Progenitor cell of endocrine pancreas (in vitro differentiated cells): ENCODE data around the gene GTF3C1. TPM values are rescaled to one million over a fixed set of nuclear protein-coding genes. Genes with fewer than 3 reads are reported as not detected.
"Not testable (repeated sequence)": the region's sequence is repeated elsewhere in the genome, so short reads cannot be mapped to it uniquely, and the experiment has no call there.

Experiments
- DNase-seq: peaks from one replicate; pipeline ENCODE4 v3.0.0; 2021; ENCODE audit warnings: low spot score; ENCODE audit not compliant: unreplicated experiment
- H3K27ac Mint-ChIP-seq: 2 replicates; pipeline ENCODE4 v1.8.0; 2021; ENCODE audit warnings: mild to moderate bottlenecking, moderate library complexity, mixed read lengths
- H3K27me3 Mint-ChIP-seq: 2 replicates; pipeline ENCODE4 v1.8.0; 2021; ENCODE audit warnings: mixed read lengths
- H3K36me3 Mint-ChIP-seq: 2 replicates; pipeline ENCODE4 v1.8.0; 2022; ENCODE audit warnings: mixed read lengths; ENCODE audit not compliant: insufficient read depth
- H3K4me1 Mint-ChIP-seq: 2 replicates; pipeline ENCODE4 v1.8.0; 2021; ENCODE audit warnings: low read depth, mixed read lengths
- H3K4me3 Mint-ChIP-seq: 2 replicates; pipeline ENCODE4 v1.8.0; 2021; ENCODE audit warnings: low read depth, mild to moderate bottlenecking, moderate library complexity, mixed read lengths
- H3K9me3 Mint-ChIP-seq: 2 replicates; pipeline ENCODE4 v1.8.0; 2021; ENCODE audit warnings: low read depth, mixed read lengths
- CTCF ChIP-seq: fragments of 200-600 bp; sonication (generic); IDR thresholded peaks from one replicate; pipeline ENCODE4 v1.5.0; 2021; ENCODE audit warnings: antibody characterized with exemption, mild to moderate bottlenecking; ENCODE audit not compliant: unreplicated experiment
- total RNA-seq: library from RNA; stranded (reverse); gene quantifications from 2 replicates; pipeline ENCODE4 v1.2.1, GENCODE V29; 2021

The GTF3C1 gene
- total RNA-seq, 1 donor from 2014 or later, result 106 TPM

- Mint-ChIP-seq H3K9me3 (no peaks in the 10 kb centered on the region), H3K27me3 (no peaks in the 10 kb centered on the region), H3K27ac (no peak overlapping the region), H3K36me3 (peaks cover 3% of the 10 kb centered on the region), H3K4me1 (no peaks in the 10 kb centered on the region), H3K4me3 (no peak overlapping the region)
- no peak for TF ChIP-seq CTCF
- no peak for DNase-seq
Observed at GRCh38 chr16:27572711-27573110, 23.0 kb upstream of the GTF3C1 start.

- H3K4me1 Mint-ChIP-seq, result no peaks in the 10 kb centered on the region
- no peaks in the 10 kb centered on the region for H3K9me3 Mint-ChIP-seq
- peaks cover 1% of the 10 kb centered on the region for H3K36me3 Mint-ChIP-seq
- no peak overlapping the region for H3K27ac Mint-ChIP-seq
- no peak for DNase-seq
- no peak for TF ChIP-seq CTCF
- H3K4me3 Mint-ChIP-seq, result no peak overlapping the region
- H3K27me3 Mint-ChIP-seq, result no peaks in the 10 kb centered on the region
Observed at GRCh38 chr16:27571433-27572326, 22.0 kb upstream of the GTF3C1 start.

GRCh38 chr16:27570986-27571385, 21.3 kb upstream of the GTF3C1 start:
- H3K27me3 Mint-ChIP-seq, DNase-seq, H3K36me3 Mint-ChIP-seq, H3K27ac Mint-ChIP-seq, H3K9me3 Mint-ChIP-seq, H3K4me1 Mint-ChIP-seq, H3K4me3 Mint-ChIP-seq: not testable (repeated sequence)

- no peak for DNase-seq
- Mint-ChIP-seq H3K27ac (no peak overlapping the region), H3K9me3 (no peaks in the 10 kb centered on the region), H3K4me3 (no peak overlapping the region), H3K27me3 (no peaks in the 10 kb centered on the region), H3K36me3 (no peaks in the 10 kb centered on the region), H3K4me1 (no peaks in the 10 kb centered on the region)
- TF ChIP-seq CTCF, result no peak
Observed at GRCh38 chr16:27568077-27568476, 18.4 kb upstream of the GTF3C1 start.

- no peak for DNase-seq
- Mint-ChIP-seq H3K4me3 (no peak overlapping the region), H3K4me1 (peaks cover 3% of the 10 kb centered on the region), H3K9me3 (no peaks in the 10 kb centered on the region), H3K27ac (no peak overlapping the region), H3K27me3 (no peaks in the 10 kb centered on the region), H3K36me3 (no peaks in the 10 kb centered on the region)
- TF ChIP-seq CTCF, result no peak
Observed at GRCh38 chr16:27566417-27566816, 16.7 kb upstream of the GTF3C1 start.

- Mint-ChIP-seq H3K9me3 (no peaks in the 10 kb centered on the region), H3K4me3 (no peak overlapping the region), H3K36me3 (no peaks in the 10 kb centered on the region), H3K27ac (no peak overlapping the region), H3K27me3 (no peaks in the 10 kb centered on the region), H3K4me1 (peaks cover 3% of the 10 kb centered on the region)
- no peak for TF ChIP-seq CTCF
- no peak for DNase-seq
Observed at GRCh38 chr16:27564224-27564623, 14.5 kb upstream of the GTF3C1 start.
